HepG2 (cell line): ENCODE measurements around the gene SOX12. TPM values are rescaled to one million over a fixed set of nuclear protein-coding genes. Genes with fewer than 3 reads are reported as not detected.

Experiments used
- CREB1 ChIP-seq, 2 experiments: fragments of 450-650 bp in 1 of 2; IDR thresholded peaks; 2 replicates each; pipeline ENCODE4 v1.6.1; 2016 to 2017; ENCODE audit warnings: control low read depth in 1 of 2, mild to moderate bottlenecking in 1 of 2, missing compliant biosample characterization in 1 of 2, missing genetic modification characterization in 1 of 2
- HNRNPL ChIP-seq: fragments of 200-400 bp; formaldehyde crosslinking; IDR thresholded peaks from 2 replicates; pipeline ENCODE4 v1.6.1; 2017; ENCODE audit warnings: mild to moderate bottlenecking, low read depth, low read length
- MZF1 ChIP-seq: sonication (generic); formaldehyde crosslinking; IDR thresholded peaks from 2 replicates; pipeline ENCODE4 v1.8.1; 2023; ENCODE audit warnings: mild to moderate bottlenecking, missing genetic modification reagents, borderline replicate concordance
- PCBP2 ChIP-seq: fragments of 200-400 bp; formaldehyde crosslinking; optimal IDR thresholded peaks from 2 replicates; pipeline ENCODE3; 2018; ENCODE audit warnings: low read length, low read depth; ENCODE audit not compliant: poor library complexity, severe bottlenecking
- RXRA ChIP-seq: sonication (generic); formaldehyde crosslinking; IDR thresholded peaks from 2 replicates; pipeline ENCODE4 v1.5.1; 2020; ENCODE audit warnings: missing genetic modification reagents
- TEAD2 ChIP-seq: sonication (generic); formaldehyde crosslinking; IDR thresholded peaks from 2 replicates; pipeline ENCODE4 v1.9.0; 2021; ENCODE audit warnings: missing genetic modification reagents
- ZNF33A ChIP-seq: sonication (generic); formaldehyde crosslinking; IDR thresholded peaks from 2 replicates; pipeline ENCODE4 v1.5.1; 2020; ENCODE audit warnings: missing genetic modification reagents, mild to moderate bottlenecking, moderate library complexity, borderline replicate concordance
- ZNF34 ChIP-seq: sonication (generic); formaldehyde crosslinking; IDR thresholded peaks from 2 replicates; pipeline ENCODE4 v1.4.0; 2020; ENCODE audit warnings: mild to moderate bottlenecking, missing genetic modification reagents, borderline replicate concordance
- ZNF558 ChIP-seq: sonication (generic); formaldehyde crosslinking; IDR thresholded peaks from 2 replicates; pipeline ENCODE4 v1.9.0; 2022; ENCODE audit warnings: mild to moderate bottlenecking, missing genetic modification reagents, borderline replicate concordance
- ZNF629 ChIP-seq: sonication (generic); formaldehyde crosslinking; conservative IDR thresholded peaks from 2 replicates; pipeline ENCODE4 v1.5.0; 2020; ENCODE audit warnings: missing genetic modification reagents
- ZSCAN21 ChIP-seq: sonication (generic); formaldehyde crosslinking; IDR thresholded peaks from 2 replicates; pipeline ENCODE4 v1.8.0; 2022; ENCODE audit warnings: mild to moderate bottlenecking, missing genetic modification reagents, moderate library complexity, borderline replicate concordance
- polyA plus RNA-seq, 8 experiments: library from polyadenylated mRNA; depleted of rRNA in 3 of 8; stranded (reverse) in 7 of 8; unstranded in 1 of 8; fragments of >200 nt; fragmentation: Illumina TruSeq in 4 of 8; extraction: Trizol in 4 of 8; gene quantifications; 2 replicates each; pipeline versions ENCODE4 v1.2.1 to v1.2.3, GENCODE V29; 2011 to 2016; ENCODE audit warnings: low read depth in 4 of 8, missing spikeins in 1 of 8, mixed read lengths in 1 of 8; ENCODE audit not compliant: insufficient read depth in 1 of 8
- total RNA-seq, 5 experiments: library from RNA; depleted of rRNA; stranded (reverse); fragments of >200 nt; fragmentation: Illumina TruSeq; extraction: Trizol; gene quantifications; 2 replicates each; pipeline ENCODE4 v1.2.3, GENCODE V29; 2016; ENCODE audit warnings: low read depth in 1 of 5
- TF ChIP-seq, protein P1 (sequence below): IDR thresholded peaks from 2 replicates; pipeline ENCODE4 v1.4.0; 2020; ENCODE audit warnings: mild to moderate bottlenecking, missing genetic modification reagents
- TF ChIP-seq, protein P2 (sequence below): sonication (generic); formaldehyde crosslinking; IDR thresholded peaks from 2 replicates; pipeline ENCODE4 v1.9.0; 2022; ENCODE audit warnings: low read depth, missing genetic modification reagents
- TF ChIP-seq, protein P3 (sequence below): fragments of 450-650 bp; IDR thresholded peaks from 2 replicates; pipeline ENCODE4 v1.6.1; 2017; ENCODE audit warnings: mild to moderate bottlenecking
- TF ChIP-seq, protein P4 (sequence below): sonication (generic); formaldehyde crosslinking; IDR thresholded peaks from 2 replicates; pipeline ENCODE4 v1.9.0; 2022; ENCODE audit warnings: missing genetic modification reagents, mild to moderate bottlenecking, borderline replicate concordance

The SOX12 gene
- total and polyA plus RNA-seq, 2 of the 13 experiments (the other 11 are each of a cell fraction or from before 2014, with no cell fraction given), result 10.0 to 18.7 TPM

DNA sequence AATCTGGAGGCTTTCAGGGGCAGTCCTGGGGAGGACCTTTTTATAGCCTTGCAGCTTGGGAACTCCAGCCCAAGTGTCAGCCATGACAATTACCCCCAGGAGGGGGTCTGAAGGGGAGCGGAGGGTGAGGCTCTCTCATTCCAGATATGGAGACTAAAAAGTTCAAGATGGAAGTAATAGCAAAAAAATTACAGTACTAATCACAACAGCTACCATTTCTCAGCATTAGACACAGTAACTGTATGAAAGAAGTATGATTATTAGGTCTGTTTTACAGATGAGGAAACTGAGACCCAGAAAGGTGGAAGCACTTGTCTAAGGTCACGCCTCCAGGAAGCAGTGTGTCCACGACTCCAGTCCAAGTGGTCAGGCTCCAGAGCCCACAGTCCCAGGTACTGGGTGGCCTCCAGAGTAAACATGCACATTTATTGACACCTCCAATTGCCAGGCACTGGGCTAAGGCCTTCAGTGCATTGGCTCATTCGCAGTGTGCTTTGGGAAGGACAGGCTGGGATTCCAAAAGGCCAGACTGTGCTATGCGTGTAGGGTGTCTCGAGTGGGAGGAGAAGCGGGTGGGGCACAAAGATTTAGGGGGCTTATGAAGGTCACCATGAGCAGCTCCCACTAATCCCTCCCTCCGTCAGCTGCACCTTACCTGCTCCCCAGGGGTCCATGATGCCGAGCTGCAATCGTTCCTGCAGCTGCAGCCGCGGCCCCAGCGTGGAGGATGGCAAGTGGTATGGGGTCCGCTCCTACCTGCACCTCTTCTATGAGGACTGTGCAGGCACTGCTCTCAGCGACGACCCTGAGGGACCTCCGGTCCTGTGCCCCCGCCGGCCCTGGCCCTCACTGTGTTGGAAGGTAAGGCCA, 23.9 kb downstream of the SOX12 start (continued):
- TF ChIP-seq, protein P1, sequence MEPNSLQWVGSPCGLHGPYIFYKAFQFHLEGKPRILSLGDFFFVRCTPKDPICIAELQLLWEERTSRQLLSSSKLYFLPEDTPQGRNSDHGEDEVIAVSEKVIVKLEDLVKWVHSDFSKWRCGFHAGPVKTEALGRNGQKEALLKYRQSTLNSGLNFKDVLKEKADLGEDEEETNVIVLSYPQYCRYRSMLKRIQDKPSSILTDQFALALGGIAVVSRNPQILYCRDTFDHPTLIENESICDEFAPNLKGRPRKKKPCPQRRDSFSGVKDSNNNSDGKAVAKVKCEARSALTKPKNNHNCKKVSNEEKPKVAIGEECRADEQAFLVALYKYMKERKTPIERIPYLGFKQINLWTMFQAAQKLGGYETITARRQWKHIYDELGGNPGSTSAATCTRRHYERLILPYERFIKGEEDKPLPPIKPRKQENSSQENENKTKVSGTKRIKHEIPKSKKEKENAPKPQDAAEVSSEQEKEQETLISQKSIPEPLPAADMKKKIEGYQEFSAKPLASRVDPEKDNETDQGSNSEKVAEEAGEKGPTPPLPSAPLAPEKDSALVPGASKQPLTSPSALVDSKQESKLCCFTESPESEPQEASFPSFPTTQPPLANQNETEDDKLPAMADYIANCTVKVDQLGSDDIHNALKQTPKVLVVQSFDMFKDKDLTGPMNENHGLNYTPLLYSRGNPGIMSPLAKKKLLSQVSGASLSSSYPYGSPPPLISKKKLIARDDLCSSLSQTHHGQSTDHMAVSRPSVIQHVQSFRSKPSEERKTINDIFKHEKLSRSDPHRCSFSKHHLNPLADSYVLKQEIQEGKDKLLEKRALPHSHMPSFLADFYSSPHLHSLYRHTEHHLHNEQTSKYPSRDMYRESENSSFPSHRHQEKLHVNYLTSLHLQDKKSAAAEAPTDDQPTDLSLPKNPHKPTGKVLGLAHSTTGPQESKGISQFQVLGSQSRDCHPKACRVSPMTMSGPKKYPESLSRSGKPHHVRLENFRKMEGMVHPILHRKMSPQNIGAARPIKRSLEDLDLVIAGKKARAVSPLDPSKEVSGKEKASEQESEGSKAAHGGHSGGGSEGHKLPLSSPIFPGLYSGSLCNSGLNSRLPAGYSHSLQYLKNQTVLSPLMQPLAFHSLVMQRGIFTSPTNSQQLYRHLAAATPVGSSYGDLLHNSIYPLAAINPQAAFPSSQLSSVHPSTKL, result peak; percentile 75
- TF ChIP-seq, protein P2, sequence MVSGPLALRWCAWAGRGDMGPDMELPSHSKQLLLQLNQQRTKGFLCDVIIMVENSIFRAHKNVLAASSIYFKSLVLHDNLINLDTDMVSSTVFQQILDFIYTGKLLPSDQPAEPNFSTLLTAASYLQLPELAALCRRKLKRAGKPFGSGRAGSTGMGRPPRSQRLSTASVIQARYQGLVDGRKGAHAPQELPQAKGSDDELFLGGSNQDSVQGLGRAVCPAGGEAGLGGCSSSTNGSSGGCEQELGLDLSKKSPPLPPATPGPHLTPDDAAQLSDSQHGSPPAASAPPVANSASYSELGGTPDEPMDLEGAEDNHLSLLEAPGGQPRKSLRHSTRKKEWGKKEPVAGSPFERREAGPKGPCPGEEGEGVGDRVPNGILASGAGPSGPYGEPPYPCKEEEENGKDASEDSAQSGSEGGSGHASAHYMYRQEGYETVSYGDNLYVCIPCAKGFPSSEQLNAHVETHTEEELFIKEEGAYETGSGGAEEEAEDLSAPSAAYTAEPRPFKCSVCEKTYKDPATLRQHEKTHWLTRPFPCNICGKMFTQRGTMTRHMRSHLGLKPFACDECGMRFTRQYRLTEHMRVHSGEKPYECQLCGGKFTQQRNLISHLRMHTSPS, result no peak
- TF ChIP-seq RXRA (CRISPR knock-in tag), result peak; percentile 66
- TF ChIP-seq ZNF629 (CRISPR knock-in tag), result peak; percentile 90
- TF ChIP-seq, protein P3, sequence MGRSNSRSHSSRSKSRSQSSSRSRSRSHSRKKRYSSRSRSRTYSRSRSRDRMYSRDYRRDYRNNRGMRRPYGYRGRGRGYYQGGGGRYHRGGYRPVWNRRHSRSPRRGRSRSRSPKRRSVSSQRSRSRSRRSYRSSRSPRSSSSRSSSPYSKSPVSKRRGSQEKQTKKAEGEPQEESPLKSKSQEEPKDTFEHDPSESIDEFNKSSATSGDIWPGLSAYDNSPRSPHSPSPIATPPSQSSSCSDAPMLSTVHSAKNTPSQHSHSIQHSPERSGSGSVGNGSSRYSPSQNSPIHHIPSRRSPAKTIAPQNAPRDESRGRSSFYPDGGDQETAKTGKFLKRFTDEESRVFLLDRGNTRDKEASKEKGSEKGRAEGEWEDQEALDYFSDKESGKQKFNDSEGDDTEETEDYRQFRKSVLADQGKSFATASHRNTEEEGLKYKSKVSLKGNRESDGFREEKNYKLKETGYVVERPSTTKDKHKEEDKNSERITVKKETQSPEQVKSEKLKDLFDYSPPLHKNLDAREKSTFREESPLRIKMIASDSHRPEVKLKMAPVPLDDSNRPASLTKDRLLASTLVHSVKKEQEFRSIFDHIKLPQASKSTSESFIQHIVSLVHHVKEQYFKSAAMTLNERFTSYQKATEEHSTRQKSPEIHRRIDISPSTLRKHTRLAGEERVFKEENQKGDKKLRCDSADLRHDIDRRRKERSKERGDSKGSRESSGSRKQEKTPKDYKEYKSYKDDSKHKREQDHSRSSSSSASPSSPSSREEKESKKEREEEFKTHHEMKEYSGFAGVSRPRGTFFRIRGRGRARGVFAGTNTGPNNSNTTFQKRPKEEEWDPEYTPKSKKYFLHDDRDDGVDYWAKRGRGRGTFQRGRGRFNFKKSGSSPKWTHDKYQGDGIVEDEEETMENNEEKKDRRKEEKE, result no peak
- TF ChIP-seq PCBP2, result no peak
- 0 out of 2 replicates have a peak, but pooled peaks have one; percentile 24 for TF ChIP-seq ZNF34
- TF ChIP-seq ZNF558 (CRISPR knock-in tag), result no peak
- TF ChIP-seq MZF1, result no peak
- TF ChIP-seq CREB1 (IDR thresholded peaks at IDR 0.05), result no peak
- TF ChIP-seq CREB1 (CRISPR knock-in tag; IDR thresholded peaks at IDR 0.05), result no peak
- no peak for TF ChIP-seq HNRNPL
- TF ChIP-seq TEAD2, result 0 out of 2 replicates have a peak, but pooled peaks have one; percentile 23
- no peak for TF ChIP-seq ZNF33A (CRISPR knock-in tag)
- TF ChIP-seq, protein P4, sequence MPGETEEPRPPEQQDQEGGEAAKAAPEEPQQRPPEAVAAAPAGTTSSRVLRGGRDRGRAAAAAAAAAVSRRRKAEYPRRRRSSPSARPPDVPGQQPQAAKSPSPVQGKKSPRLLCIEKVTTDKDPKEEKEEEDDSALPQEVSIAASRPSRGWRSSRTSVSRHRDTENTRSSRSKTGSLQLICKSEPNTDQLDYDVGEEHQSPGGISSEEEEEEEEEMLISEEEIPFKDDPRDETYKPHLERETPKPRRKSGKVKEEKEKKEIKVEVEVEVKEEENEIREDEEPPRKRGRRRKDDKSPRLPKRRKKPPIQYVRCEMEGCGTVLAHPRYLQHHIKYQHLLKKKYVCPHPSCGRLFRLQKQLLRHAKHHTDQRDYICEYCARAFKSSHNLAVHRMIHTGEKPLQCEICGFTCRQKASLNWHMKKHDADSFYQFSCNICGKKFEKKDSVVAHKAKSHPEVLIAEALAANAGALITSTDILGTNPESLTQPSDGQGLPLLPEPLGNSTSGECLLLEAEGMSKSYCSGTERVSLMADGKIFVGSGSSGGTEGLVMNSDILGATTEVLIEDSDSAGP (CRISPR knock-in tag), result peak; percentile 57
- peak; percentile 30; the same call in 1 of the 2 replicates for TF ChIP-seq ZSCAN21 (CRISPR knock-in tag)
